ENCODE data around the gene FOXN1. TPM values are rescaled to one million over a fixed set of nuclear protein-coding genes. Genes with fewer than 3 reads are reported as not detected.

Gene FOXN1
- total and polyA plus RNA-seq, 2 of the 4 experiments (the other 2 are of a cell fraction) = not detected

DNA sequence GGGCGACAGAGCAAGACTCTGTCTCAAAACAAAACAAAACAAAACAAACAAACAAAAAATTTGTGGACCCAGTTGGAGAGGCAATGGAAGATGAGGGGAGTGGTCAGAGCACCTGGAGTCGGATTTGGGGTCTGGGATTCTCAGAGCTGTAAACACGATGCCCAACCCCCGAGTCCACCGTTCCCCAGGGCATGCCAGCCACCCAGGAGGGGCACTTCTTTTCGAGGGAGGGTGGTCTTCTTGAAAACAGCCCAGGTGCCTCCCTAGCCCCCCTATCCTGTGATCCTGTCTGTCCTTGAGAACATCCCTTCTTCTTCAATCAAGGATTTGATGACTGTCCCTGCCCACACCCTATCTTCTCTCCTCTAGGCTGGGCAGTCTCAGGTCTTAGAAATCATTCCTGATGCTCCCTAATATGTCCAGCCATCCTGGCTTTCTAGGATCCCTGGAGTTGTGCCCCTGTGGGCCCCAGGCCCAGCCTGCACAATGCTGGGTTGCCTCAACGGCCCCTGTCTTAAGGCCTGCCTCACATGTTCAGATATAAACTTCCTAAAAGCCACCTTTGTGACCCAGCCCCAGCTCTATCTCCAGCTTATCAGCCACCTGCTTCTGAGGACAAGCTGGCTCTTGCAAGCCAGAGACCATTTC is 35.8 kb upstream of the FOXN1 start:
- dilution Hi-C loops (cut with HindIII; ENCODE audit: low sequenced_read_pairs, unreplicated experiment) (no loop called here), in situ Hi-C loops (cut with MboI; ENCODE audit: low sequenced_read_pairs) (no loop called here), intact Hi-C loops (cut with micrococcal nuclease) (no loop called here)
- Histone ChIP-seq H3K79me1 (ENCODE audit: low read depth in 1 of 2, low read length in 2 of 2) (no peaks in the 10 kb centered on the region), H2AFZ (replicated peaks; ENCODE audit: low read length, poor library complexity) (no peak overlapping the region), H2BK120ac (ENCODE audit: low read depth, low read length) (no peak overlapping the region), H4K5ac (ENCODE audit: low read depth, low read length) (no peak overlapping the region), H3K56ac (ENCODE audit: extremely low read depth, insufficient read depth, low read length) (no peak overlapping the region), H3K36me3 (ENCODE audit: control insufficient read depth, insufficient read depth, low read length) (no peaks in the 10 kb centered on the region), H3K4me3 (ENCODE audit: insufficient read depth, low read depth, low read length) (no peak overlapping the region), H4K91ac (ENCODE audit: insufficient read depth, low read depth, low read length) (no peak overlapping the region), H2BK20ac (ENCODE audit: low read depth, low read length) (no peak overlapping the region), H3K18ac (ENCODE audit: low read depth, low read length) (no peak overlapping the region), H3K9me3 (ENCODE audit: control insufficient read depth, insufficient read depth, low read length) (no peaks in the 10 kb centered on the region), H4K20me1 (ENCODE audit: insufficient read depth, low read length) (no peaks in the 10 kb centered on the region), H2AK5ac (ENCODE audit: low read depth, low read length) (no peak overlapping the region), H2BK5ac (ENCODE audit: low read depth, low read length, poor library complexity, severe bottlenecking) (no peak overlapping the region), H4K8ac (ENCODE audit: low read depth in 2 of 2, low read length in 2 of 2) (no peak overlapping the region), H3K4me2 (ENCODE audit: low read depth, low read length) (no peak overlapping the region), H3K14ac (replicated peaks; ENCODE audit: low read depth, low read length) (no peak overlapping the region), H2AK9ac (replicated peaks; ENCODE audit: low read depth, low read length, poor library complexity) (no peak overlapping the region), H3K4me1 (ENCODE audit: control insufficient read depth, insufficient read depth, low read length) (peaks cover 3% of the 10 kb centered on the region; the same call in 1 of the 2 replicates), H3K4ac (ENCODE audit: low read depth, low read length) (no peak overlapping the region), H3K27me3 (ENCODE audit: control insufficient read depth, insufficient read depth, low read length) (peaks cover 66% of the 10 kb centered on the region), H3K27ac (ENCODE audit: insufficient read depth, low read length) (no peak overlapping the region), H3K9ac (ENCODE audit: low read depth, low read length) (no peak overlapping the region), H3K23ac (ENCODE audit: low read depth, low read length) (no peak overlapping the region), H2BK15ac (ENCODE audit: low read depth, low read length) (no peak overlapping the region), H3K9me1 (ENCODE audit: insufficient read depth, low read length) (no peaks in the 10 kb centered on the region)
- TF ChIP-seq RCOR1 (IDR thresholded peaks at IDR 0.05; ENCODE audit: insufficient replicate concordance, low read length) = no peak
- TF ChIP-seq BHLHE40 (IDR thresholded peaks at IDR 0.05; ENCODE audit: low read depth, low read length) = no peak
- no peak for TF ChIP-seq MAFK (IDR thresholded peaks at IDR 0.05; ENCODE audit: low read depth, low read length)
- no peak for TF ChIP-seq RFX5 (IDR thresholded peaks at IDR 0.05; ENCODE audit: low read depth, low read length)
- no peak for TF ChIP-seq MXI1 (IDR thresholded peaks at IDR 0.05; ENCODE audit: borderline replicate concordance, low read depth, low read length)
- no peak for TF ChIP-seq MAZ (IDR thresholded peaks at IDR 0.05; ENCODE audit: borderline replicate concordance, low read depth, low read length)
- TF ChIP-seq NFE2L2 (IDR thresholded peaks at IDR 0.05; ENCODE audit: low read depth, low read length) = no peak
- no peak for TF ChIP-seq FOS (IDR thresholded peaks at IDR 0.05; ENCODE audit: low read depth, low read length)
- TF ChIP-seq SMC3 (IDR thresholded peaks at IDR 0.05; ENCODE audit: low read depth, low read length) = no peak
- TF ChIP-seq POLR2A (IDR thresholded peaks at IDR 0.05; ENCODE audit: low read depth, low read length) = no peak
- TF ChIP-seq, protein P1, sequence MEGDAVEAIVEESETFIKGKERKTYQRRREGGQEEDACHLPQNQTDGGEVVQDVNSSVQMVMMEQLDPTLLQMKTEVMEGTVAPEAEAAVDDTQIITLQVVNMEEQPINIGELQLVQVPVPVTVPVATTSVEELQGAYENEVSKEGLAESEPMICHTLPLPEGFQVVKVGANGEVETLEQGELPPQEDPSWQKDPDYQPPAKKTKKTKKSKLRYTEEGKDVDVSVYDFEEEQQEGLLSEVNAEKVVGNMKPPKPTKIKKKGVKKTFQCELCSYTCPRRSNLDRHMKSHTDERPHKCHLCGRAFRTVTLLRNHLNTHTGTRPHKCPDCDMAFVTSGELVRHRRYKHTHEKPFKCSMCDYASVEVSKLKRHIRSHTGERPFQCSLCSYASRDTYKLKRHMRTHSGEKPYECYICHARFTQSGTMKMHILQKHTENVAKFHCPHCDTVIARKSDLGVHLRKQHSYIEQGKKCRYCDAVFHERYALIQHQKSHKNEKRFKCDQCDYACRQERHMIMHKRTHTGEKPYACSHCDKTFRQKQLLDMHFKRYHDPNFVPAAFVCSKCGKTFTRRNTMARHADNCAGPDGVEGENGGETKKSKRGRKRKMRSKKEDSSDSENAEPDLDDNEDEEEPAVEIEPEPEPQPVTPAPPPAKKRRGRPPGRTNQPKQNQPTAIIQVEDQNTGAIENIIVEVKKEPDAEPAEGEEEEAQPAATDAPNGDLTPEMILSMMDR (conservative IDR thresholded peaks at IDR 0.05; ENCODE audit: low read depth, low read length) = no peak
- TF ChIP-seq, protein P2, sequence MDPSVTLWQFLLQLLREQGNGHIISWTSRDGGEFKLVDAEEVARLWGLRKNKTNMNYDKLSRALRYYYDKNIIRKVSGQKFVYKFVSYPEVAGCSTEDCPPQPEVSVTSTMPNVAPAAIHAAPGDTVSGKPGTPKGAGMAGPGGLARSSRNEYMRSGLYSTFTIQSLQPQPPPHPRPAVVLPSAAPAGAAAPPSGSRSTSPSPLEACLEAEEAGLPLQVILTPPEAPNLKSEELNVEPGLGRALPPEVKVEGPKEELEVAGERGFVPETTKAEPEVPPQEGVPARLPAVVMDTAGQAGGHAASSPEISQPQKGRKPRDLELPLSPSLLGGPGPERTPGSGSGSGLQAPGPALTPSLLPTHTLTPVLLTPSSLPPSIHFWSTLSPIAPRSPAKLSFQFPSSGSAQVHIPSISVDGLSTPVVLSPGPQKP (IDR thresholded peaks at IDR 0.05; ENCODE audit: borderline replicate concordance, low read depth, low read length) = no peak
- TF ChIP-seq RAD21 (IDR thresholded peaks at IDR 0.05; ENCODE audit: low read length) = no peak
- no peak for TF ChIP-seq CHD1 (IDR thresholded peaks at IDR 0.05; ENCODE audit: low read depth, low read length)
- TF ChIP-seq CEBPB (IDR thresholded peaks at IDR 0.05; ENCODE audit: low read depth, low read length) = no peak
- TF ChIP-seq, protein P3, sequence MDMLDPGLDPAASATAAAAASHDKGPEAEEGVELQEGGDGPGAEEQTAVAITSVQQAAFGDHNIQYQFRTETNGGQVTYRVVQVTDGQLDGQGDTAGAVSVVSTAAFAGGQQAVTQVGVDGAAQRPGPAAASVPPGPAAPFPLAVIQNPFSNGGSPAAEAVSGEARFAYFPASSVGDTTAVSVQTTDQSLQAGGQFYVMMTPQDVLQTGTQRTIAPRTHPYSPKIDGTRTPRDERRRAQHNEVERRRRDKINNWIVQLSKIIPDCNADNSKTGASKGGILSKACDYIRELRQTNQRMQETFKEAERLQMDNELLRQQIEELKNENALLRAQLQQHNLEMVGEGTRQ (IDR thresholded peaks at IDR 0.05; ENCODE audit: low read depth, low read length) = no peak
- ATAC-seq (ENCODE audit: low read depth) (no peak), DNase-seq (no peak)
- BruUV-seq (replicated peaks) = no TSS peak
- POLR2A ChIA-PET (ENCODE audit: unreplicated experiment) = no interaction called here
- CTCF ChIA-PET = no interaction called here
- WGBS, 2 experiments (ENCODE audit: extremely low coverage in 2 of 2, insufficient read length in 1 of 2) = 43% methylated on average over 2 of the region's 7 CpGs; no CpG with 5 or more reads in 1 of the 2 experiments
